ENCODE results near the gene SLC25A23.

Gene SLC25A23

DNA sequence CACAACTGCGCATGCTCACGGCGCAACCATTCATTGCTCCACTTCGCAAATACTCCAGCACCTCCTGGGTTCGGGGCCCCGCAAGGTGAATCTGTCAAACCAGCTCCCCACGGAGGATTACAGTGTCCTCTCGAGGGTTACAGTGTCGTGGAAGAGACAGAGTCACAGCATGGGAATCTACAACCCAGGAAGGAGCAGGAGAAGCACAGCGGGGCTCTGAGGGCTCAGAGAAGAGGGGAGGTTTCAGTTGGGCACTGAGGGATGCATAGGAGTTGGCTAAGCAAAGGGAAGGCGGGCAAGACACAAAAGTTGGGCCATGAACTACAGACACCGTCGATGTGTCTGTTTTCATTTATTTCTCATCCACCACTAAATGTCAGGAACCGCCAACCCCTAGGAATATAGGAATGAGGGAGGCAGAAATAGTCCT lies 65.6 kb downstream of the SLC25A23 start:
- DNase-seq = no peak

DNA sequence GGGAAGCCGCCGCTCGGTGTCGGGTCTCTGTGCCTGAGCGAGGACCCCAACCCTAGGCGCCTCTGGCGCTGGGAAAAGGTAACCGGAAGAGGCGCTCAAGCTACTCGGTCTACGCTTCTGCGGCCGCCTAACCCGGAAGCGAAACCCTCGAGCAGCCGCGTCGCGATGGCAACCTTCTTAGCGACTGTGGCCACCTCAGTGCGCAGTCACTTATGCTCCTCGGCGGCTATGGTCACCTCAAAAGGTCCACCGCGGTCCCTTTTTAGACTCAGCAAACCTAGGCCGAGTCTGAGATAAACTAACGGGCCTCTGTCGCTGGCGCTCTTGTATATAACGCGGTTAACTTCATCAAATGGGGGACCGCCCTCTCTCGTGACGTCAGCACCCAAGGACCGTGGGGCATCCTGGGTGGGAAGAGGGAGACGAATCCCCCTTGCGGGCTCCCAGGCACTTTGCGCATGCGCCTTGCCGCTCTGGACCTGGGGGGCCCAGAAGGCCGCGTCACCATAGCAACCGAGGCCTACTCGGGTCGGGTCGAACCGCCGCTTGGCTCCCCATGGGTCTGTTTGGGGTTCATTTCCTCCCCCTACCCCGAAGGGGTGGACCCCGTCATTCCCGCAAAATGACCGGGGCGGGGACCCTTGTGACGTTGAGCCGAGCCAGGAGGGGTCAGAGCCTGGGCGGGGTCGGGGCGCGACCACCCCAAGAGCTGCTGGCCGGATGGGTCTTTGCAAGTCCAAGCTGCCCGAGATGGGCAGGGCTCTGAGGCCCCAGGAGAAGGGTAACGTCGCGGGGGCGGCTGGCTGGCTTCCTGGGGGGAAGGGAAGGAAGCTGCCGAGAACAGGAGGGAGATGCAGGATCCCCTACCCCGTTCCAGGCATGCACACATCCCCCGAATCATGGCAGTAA lies 66.3 kb downstream of the SLC25A23 start, which contains the start of gene GTF2F1:
Gene GTF2F1, minus strand, starts transcription at position 91 of the 909 bp plus-strand sequence. CDS start 169 bp downstream, outside the sequence.
- DNase-seq = peak; percentile 95

DNA sequence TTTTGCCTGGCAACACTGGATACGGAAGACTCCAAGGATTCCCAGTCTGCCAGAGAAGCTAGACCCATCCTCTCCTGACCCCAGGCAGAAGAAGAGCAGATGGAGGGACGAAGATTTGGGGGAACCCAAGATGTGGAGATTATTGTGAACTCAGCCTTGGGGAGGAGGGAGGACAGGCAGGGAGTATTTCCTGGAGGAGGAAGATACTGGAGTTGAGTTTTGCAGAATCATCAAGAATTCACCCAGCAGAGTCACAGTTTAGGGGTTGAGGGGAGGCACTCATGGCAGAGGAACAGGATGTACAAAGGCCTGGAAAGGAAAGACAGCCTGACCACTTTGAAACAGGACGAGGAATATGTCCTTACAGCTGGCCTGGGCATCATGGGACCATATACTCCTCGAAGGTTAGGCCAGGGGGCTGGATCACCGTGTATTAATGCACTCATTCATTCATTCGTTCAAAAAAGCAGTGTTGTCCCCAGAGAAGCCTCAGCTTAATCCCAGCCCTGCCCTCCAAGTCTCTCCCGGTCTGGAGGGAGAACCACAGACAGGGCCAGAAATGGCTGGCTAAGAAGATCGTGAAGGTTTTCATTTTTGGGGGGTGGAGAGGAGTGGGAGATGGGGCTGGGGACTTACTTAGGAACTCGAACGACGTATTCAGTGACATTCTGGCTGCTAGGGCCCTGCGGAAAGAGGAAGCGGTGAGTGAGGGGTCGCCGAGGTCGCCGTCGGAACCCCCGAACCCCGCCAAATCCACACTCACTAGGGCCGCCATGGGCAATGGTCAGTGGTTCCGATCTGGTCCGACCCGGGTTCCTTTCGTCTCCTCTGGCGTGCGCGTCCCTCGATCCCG lies 67.1 kb downstream of the SLC25A23 start:
- DNase-seq = no peak

All from NCI-H1105 treated with DMSO at 0.1 percent for 48 hours (cell line).